HepG2 (cell line): Measurements from ENCODE around the gene RLN3. TPM values are rescaled to one million over a fixed set of nuclear protein-coding genes. Genes with fewer than 3 reads are reported as not detected.

ENCODE experiments used
- ARID2 ChIP-seq: sonication (generic); formaldehyde crosslinking; IDR thresholded peaks from 2 replicates; pipeline ENCODE4 v1.8.1; 2022; ENCODE audit warnings: mild to moderate bottlenecking, missing genetic modification reagents, borderline replicate concordance
- E2F2 ChIP-seq: sonication (generic); formaldehyde crosslinking; IDR thresholded peaks from 2 replicates; pipeline ENCODE4 v1.4.0; 2020; ENCODE audit warnings: missing genetic modification reagents, borderline replicate concordance
- EED ChIP-seq: sonication (generic); formaldehyde crosslinking; IDR thresholded peaks from 2 replicates; pipeline ENCODE4 v1.5.0; 2020; ENCODE audit warnings: mild to moderate bottlenecking, missing genetic modification reagents
- NBN ChIP-seq: fragments of 450-650 bp; conservative IDR thresholded peaks from 2 replicates; pipeline ENCODE4 v1.6.1; 2017
- PATZ1 ChIP-seq: sonication (generic); formaldehyde crosslinking; IDR thresholded peaks from 2 replicates; pipeline ENCODE4 v1.4.0; 2020; ENCODE audit warnings: missing genetic modification reagents
- PBX2 ChIP-seq: IDR thresholded peaks from 2 replicates; pipeline ENCODE4 v1.6.1; 2016; ENCODE audit warnings: control low read depth
- SP140L ChIP-seq: sonication (generic); formaldehyde crosslinking; IDR thresholded peaks from 2 replicates; pipeline ENCODE4 v1.4.0; 2020; ENCODE audit warnings: missing genetic modification reagents, borderline replicate concordance
- SRSF9 ChIP-seq: fragments of 200-400 bp; formaldehyde crosslinking; IDR thresholded peaks from 2 replicates; pipeline ENCODE4 v1.6.1; 2018; ENCODE audit warnings: borderline replicate concordance, mild to moderate bottlenecking, low read depth, low read length; ENCODE audit not compliant: insufficient read depth, poor library complexity, severe bottlenecking
- TARDBP ChIP-seq: sonication (generic); formaldehyde crosslinking; IDR thresholded peaks from 2 replicates; pipeline ENCODE4 v1.8.0; 2022; ENCODE audit warnings: mild to moderate bottlenecking, missing genetic modification reagents
- ZBTB20 ChIP-seq: sonication (generic); formaldehyde crosslinking; IDR thresholded peaks from 2 replicates; pipeline ENCODE4 v1.8.1; 2023; ENCODE audit warnings: missing genetic modification reagents, low read depth, mild to moderate bottlenecking, borderline replicate concordance
- ZFP36L1 ChIP-seq: sonication (generic); formaldehyde crosslinking; IDR thresholded peaks from 2 replicates; pipeline ENCODE4 v1.8.0; 2022; ENCODE audit warnings: mild to moderate bottlenecking, missing genetic modification reagents, moderate library complexity
- ZNF343 ChIP-seq: sonication (generic); formaldehyde crosslinking; IDR thresholded peaks from 2 replicates; pipeline ENCODE4 v1.4.0; 2020; ENCODE audit warnings: mild to moderate bottlenecking, missing genetic modification reagents
- ZNF547 ChIP-seq: sonication (generic); formaldehyde crosslinking; IDR thresholded peaks from 2 replicates; pipeline ENCODE4 v1.5.1; 2020; ENCODE audit warnings: mild to moderate bottlenecking, missing genetic modification reagents
- ZNF598 ChIP-seq: sonication (generic); formaldehyde crosslinking; IDR thresholded peaks from 2 replicates; pipeline ENCODE4 v1.5.1; 2020; ENCODE audit warnings: mild to moderate bottlenecking, missing genetic modification reagents, borderline replicate concordance
- ZNF616 ChIP-seq: sonication (generic); formaldehyde crosslinking; IDR thresholded peaks from 2 replicates; pipeline ENCODE4 v1.5.0; 2020; ENCODE audit warnings: low read depth, mild to moderate bottlenecking, missing genetic modification reagents
- polyA plus RNA-seq, 8 experiments: library from polyadenylated mRNA; depleted of rRNA in 3 of 8; stranded (reverse) in 7 of 8; unstranded in 1 of 8; fragments of >200 nt; fragmentation: Illumina TruSeq in 4 of 8; extraction: Trizol in 4 of 8; gene quantifications; 2 replicates each; pipeline versions ENCODE4 v1.2.1 to v1.2.3, GENCODE V29; 2011 to 2016; ENCODE audit warnings: low read depth in 4 of 8, missing spikeins in 1 of 8, mixed read lengths in 1 of 8; ENCODE audit not compliant: insufficient read depth in 1 of 8
- total RNA-seq, 5 experiments: library from RNA; depleted of rRNA; stranded (reverse); fragments of >200 nt; fragmentation: Illumina TruSeq; extraction: Trizol; gene quantifications; 2 replicates each; pipeline ENCODE4 v1.2.3, GENCODE V29; 2016; ENCODE audit warnings: low read depth in 1 of 5
- TF ChIP-seq, protein P1 (sequence below): sonication (generic); formaldehyde crosslinking; IDR thresholded peaks from 2 replicates; pipeline ENCODE4 v1.9.0; 2021; ENCODE audit warnings: missing genetic modification reagents, mild to moderate bottlenecking, borderline replicate concordance
- TF ChIP-seq, protein P2 (sequence below): sonication (generic); formaldehyde crosslinking; conservative IDR thresholded peaks from 2 replicates; pipeline ENCODE4 v1.4.0; 2020; ENCODE audit warnings: mild to moderate bottlenecking, missing genetic modification reagents, moderate library complexity

The RLN3 gene
- total and polyA plus RNA-seq, 2 of the 13 experiments (the other 11 are each of a cell fraction or from before 2014, with no cell fraction given), result not detected

GRCh38 chr19:14031719-14032480 lies 4.0 kb downstream of the RLN3 start, which contains the start of gene IL27RA (continued):
- TF ChIP-seq ZFP36L1 (peak; percentile 92; the same call in 1 of the 2 replicates), SRSF9 (no peak), SP140L (no peak), ZBTB20 (CRISPR knock-in tag) (peak; percentile 54; the same call in 1 of the 2 replicates), PBX2 (CRISPR knock-in tag) (no peak), TARDBP (CRISPR knock-in tag) (peak; percentile 21; the same call in 1 of the 2 replicates), NBN (no peak), ZNF616 (CRISPR knock-in tag) (no peak), PATZ1 (peak; percentile 79), E2F2 (CRISPR knock-in tag) (no peak), ARID2 (CRISPR knock-in tag) (peak; percentile 76; the same call in 1 of the 2 replicates), ZNF547 (CRISPR knock-in tag) (peak; percentile 73; the same call in 1 of the 2 replicates), EED (CRISPR knock-in tag) (peak; percentile 66; the same call in 1 of the 2 replicates), ZNF343 (CRISPR knock-in tag) (no peak), ZNF598 (CRISPR knock-in tag) (peak; percentile 81; the same call in 1 of the 2 replicates)
- TF ChIP-seq, protein P1, sequence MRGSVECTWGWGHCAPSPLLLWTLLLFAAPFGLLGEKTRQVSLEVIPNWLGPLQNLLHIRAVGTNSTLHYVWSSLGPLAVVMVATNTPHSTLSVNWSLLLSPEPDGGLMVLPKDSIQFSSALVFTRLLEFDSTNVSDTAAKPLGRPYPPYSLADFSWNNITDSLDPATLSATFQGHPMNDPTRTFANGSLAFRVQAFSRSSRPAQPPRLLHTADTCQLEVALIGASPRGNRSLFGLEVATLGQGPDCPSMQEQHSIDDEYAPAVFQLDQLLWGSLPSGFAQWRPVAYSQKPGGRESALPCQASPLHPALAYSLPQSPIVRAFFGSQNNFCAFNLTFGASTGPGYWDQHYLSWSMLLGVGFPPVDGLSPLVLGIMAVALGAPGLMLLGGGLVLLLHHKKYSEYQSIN (CRISPR knock-in tag), result no peak
- TF ChIP-seq, protein P2, sequence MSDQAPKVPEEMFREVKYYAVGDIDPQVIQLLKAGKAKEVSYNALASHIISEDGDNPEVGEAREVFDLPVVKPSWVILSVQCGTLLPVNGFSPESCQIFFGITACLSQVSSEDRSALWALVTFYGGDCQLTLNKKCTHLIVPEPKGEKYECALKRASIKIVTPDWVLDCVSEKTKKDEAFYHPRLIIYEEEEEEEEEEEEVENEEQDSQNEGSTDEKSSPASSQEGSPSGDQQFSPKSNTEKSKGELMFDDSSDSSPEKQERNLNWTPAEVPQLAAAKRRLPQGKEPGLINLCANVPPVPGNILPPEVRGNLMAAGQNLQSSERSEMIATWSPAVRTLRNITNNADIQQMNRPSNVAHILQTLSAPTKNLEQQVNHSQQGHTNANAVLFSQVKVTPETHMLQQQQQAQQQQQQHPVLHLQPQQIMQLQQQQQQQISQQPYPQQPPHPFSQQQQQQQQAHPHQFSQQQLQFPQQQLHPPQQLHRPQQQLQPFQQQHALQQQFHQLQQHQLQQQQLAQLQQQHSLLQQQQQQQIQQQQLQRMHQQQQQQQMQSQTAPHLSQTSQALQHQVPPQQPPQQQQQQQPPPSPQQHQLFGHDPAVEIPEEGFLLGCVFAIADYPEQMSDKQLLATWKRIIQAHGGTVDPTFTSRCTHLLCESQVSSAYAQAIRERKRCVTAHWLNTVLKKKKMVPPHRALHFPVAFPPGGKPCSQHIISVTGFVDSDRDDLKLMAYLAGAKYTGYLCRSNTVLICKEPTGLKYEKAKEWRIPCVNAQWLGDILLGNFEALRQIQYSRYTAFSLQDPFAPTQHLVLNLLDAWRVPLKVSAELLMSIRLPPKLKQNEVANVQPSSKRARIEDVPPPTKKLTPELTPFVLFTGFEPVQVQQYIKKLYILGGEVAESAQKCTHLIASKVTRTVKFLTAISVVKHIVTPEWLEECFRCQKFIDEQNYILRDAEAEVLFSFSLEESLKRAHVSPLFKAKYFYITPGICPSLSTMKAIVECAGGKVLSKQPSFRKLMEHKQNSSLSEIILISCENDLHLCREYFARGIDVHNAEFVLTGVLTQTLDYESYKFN, result 0 out of 2 replicates have a peak, but pooled peaks have one; percentile 18
